Fibroblast of lung (primary cell): ENCODE results near the gene LRCOL1. TPM values are rescaled to one million over a fixed set of nuclear protein-coding genes. Genes with fewer than 3 reads are reported as not detected.

Source experiments
- DNase-seq, 2 donors: peaks; one replicate each; pipeline versions ENCODE4 v3.0.0 to v3.0.0-alpha.2; 2010; ENCODE audit warnings: low read depth in 2 of 2
- H2AFZ ChIP-seq: 2 replicates; pipeline ENCODE4 v1.5.1; 2012; ENCODE audit warnings: low read length, control low read depth, inconsistent platforms
- H3K27ac ChIP-seq: 2 replicates; pipeline ENCODE4 v1.5.1; 2011; ENCODE audit warnings: low read length, control low read depth; ENCODE audit not compliant: insufficient read depth
- H3K27me3 ChIP-seq: 2 replicates; pipeline ENCODE4 v1.5.1; 2011; ENCODE audit warnings: mild to moderate bottlenecking, low read length; ENCODE audit not compliant: control insufficient read depth, insufficient read depth
- H3K36me3 ChIP-seq: 2 replicates; pipeline ENCODE4 v1.5.1; 2011; ENCODE audit warnings: low read length; ENCODE audit not compliant: control insufficient read depth, insufficient read depth
- H3K4me1 ChIP-seq: 2 replicates; pipeline ENCODE4 v1.5.1; 2011; ENCODE audit warnings: low read length; ENCODE audit not compliant: control insufficient read depth, insufficient read depth; ENCODE audit errors: extremely low read depth
- H3K4me2 ChIP-seq: 2 replicates; pipeline ENCODE4 v1.5.1; 2011; ENCODE audit warnings: low read length, control low read depth; ENCODE audit not compliant: insufficient read depth; ENCODE audit errors: extremely low read depth
- H3K4me3 ChIP-seq, 4 experiments: fragments of 200-600 bp in 1 of 4; sonication (generic) in 1 of 4; replicated peaks in 1 of 4; 2 replicates each; pipeline ENCODE4 v1.5.1; 2011 to 2016; ENCODE audit warnings: low read length in 4 of 4, low read depth in 3 of 4, mild to moderate bottlenecking in 3 of 4, control low read depth in 2 of 4, inconsistent platforms in 1 of 4, mixed read lengths in 1 of 4; ENCODE audit not compliant: insufficient read depth in 1 of 4; ENCODE audit errors: control extremely low read depth in 1 of 4
- H3K79me2 ChIP-seq: 2 replicates; pipeline ENCODE4 v1.5.1; 2012; ENCODE audit warnings: mild to moderate bottlenecking, low read length, inconsistent platforms; ENCODE audit not compliant: control insufficient read depth, insufficient read depth
- H3K9ac ChIP-seq: 2 replicates; pipeline ENCODE4 v1.5.1; 2011; ENCODE audit warnings: mild to moderate bottlenecking, low read length, control low read depth; ENCODE audit not compliant: insufficient read depth
- H3K9me3 ChIP-seq: 2 replicates; pipeline ENCODE4 v1.5.1; 2012; ENCODE audit warnings: low read depth, low read length; ENCODE audit not compliant: control insufficient read depth, insufficient read depth
- H4K20me1 ChIP-seq: 2 replicates; pipeline ENCODE4 v1.5.1; 2011; ENCODE audit warnings: low read length; ENCODE audit not compliant: control insufficient read depth, insufficient read depth; ENCODE audit errors: extremely low read depth
- EZH2 ChIP-seq: IDR thresholded peaks from 2 replicates; pipeline ENCODE4 v1.5.1; 2012; ENCODE audit warnings: low read length, control low read depth, mild to moderate bottlenecking; ENCODE audit errors: missing control alignments
- polyA plus RNA-seq, 2 donors: library from polyadenylated mRNA; depleted of rRNA in 1 of 2; stranded (reverse) in 1 of 2; unstranded in 1 of 2; fragments of >200 nt; gene quantifications; 2 replicates each; pipeline ENCODE4 v1.2.1, GENCODE V29; 2011 to 2012; ENCODE audit warnings: missing spikeins in 1 of 2
- total RNA-seq: library from RNA; depleted of rRNA; stranded (reverse); fragments of >200 nt; gene quantifications from 2 replicates; pipeline ENCODE4 v1.2.1, GENCODE V29; 2014
- TF ChIP-seq, protein P1 (sequence below), 2 donors: IDR thresholded peaks in 1 of 2; conservative IDR thresholded peaks in 1 of 2; 1 replicate in 1 of 2; 2 replicates in 1 of 2; pipeline ENCODE4 v1.5.1; 2011 to 2012; ENCODE audit warnings: low read length in 2 of 2, control low read depth in 1 of 2, inconsistent platforms in 1 of 2, low read depth in 1 of 2, mild to moderate bottlenecking in 1 of 2

The LRCOL1 gene
- total and polyA plus RNA-seq, 2 donors (not counting 1 experiment from before 2014, with no cell fraction given), result 0.17 TPM; not detected in 1

DNA sequence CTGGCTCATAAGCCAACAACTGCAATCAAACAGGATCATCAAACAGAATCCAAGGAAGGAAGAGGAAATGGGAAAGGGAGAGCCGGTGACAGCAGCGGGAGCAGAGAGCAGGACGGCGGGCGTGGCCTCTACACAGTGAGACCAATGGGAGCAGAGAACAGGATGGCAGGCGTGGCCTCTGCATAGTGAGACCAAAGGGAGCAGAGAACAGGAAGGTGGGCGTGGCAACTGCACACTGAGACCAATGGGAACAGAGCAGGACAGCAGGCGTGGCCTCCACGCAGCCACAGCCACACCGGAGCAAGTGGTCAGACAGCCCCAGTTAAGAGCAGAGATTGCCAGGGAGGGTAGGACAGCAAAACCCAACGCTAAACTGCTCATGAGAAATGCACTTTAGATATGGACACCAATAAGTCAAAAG is 16.4 kb downstream of the LRCOL1 start:
- H3K4me3 ChIP-seq, result no peak overlapping the region
- H3K9me3 ChIP-seq, result no peaks in the 10 kb centered on the region
- H3K36me3 ChIP-seq, result no peaks in the 10 kb centered on the region
- TF ChIP-seq, protein P1, sequence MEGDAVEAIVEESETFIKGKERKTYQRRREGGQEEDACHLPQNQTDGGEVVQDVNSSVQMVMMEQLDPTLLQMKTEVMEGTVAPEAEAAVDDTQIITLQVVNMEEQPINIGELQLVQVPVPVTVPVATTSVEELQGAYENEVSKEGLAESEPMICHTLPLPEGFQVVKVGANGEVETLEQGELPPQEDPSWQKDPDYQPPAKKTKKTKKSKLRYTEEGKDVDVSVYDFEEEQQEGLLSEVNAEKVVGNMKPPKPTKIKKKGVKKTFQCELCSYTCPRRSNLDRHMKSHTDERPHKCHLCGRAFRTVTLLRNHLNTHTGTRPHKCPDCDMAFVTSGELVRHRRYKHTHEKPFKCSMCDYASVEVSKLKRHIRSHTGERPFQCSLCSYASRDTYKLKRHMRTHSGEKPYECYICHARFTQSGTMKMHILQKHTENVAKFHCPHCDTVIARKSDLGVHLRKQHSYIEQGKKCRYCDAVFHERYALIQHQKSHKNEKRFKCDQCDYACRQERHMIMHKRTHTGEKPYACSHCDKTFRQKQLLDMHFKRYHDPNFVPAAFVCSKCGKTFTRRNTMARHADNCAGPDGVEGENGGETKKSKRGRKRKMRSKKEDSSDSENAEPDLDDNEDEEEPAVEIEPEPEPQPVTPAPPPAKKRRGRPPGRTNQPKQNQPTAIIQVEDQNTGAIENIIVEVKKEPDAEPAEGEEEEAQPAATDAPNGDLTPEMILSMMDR (conservative IDR thresholded peaks at IDR 0.05 in 1 of 2, IDR thresholded peaks at IDR 0.05 in 1 of 2; ENCODE audit: low read depth in 1 of 2, low read length in 2 of 2), result no peak
- TF ChIP-seq EZH2, result no peak
- H3K9ac ChIP-seq, result no peak overlapping the region
- H3K4me2 ChIP-seq, result peak overlapping the region; percentile 44
- H3K27me3 ChIP-seq, result no peaks in the 10 kb centered on the region
- DNase-seq, result peak; percentile 93 to 94
- H3K27ac ChIP-seq, result no peak overlapping the region
- no peaks in the 10 kb centered on the region for H3K4me1 ChIP-seq
- no peaks in the 10 kb centered on the region for H3K79me2 ChIP-seq
- no peaks in the 10 kb centered on the region for H4K20me1 ChIP-seq
- no peak overlapping the region for H2AFZ ChIP-seq

DNA sequence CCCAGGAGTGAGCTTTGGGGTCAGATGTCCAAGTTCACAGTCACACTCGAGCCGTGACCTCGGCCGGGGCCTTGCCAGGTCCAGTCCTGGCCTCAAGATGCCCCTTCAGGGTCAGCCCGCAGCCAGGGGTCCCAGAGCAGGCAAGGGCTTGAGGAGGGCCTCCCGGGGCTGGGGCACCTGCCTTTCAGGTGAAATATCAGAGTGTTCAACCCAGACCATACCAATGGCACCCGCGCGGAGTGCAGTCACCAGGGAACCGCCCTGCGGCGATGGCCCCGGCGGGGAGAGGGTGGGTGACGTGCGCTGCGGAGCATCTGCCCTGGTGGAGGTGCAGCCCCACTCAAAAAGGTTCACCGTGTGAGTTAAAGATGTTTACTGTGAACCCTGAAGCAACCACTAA is 16.9 kb downstream of the LRCOL1 start:
- no peak for DNase-seq
- Histone ChIP-seq H3K79me2 (no peaks in the 10 kb centered on the region), H3K27ac (no peak overlapping the region), H4K20me1 (no peaks in the 10 kb centered on the region), H2AFZ (no peak overlapping the region), H3K4me3 (no peak overlapping the region), H3K4me1 (no peaks in the 10 kb centered on the region), H3K9me3 (no peaks in the 10 kb centered on the region), H3K36me3 (no peaks in the 10 kb centered on the region), H3K9ac (no peak overlapping the region), H3K4me2 (peak overlapping the region; percentile 44), H3K27me3 (no peaks in the 10 kb centered on the region)
- TF ChIP-seq, protein P1 (conservative IDR thresholded peaks at IDR 0.05 in 1 of 2, IDR thresholded peaks at IDR 0.05 in 1 of 2; ENCODE audit: low read depth in 1 of 2, low read length in 2 of 2), result no peak
- TF ChIP-seq EZH2, result no peak

DNA sequence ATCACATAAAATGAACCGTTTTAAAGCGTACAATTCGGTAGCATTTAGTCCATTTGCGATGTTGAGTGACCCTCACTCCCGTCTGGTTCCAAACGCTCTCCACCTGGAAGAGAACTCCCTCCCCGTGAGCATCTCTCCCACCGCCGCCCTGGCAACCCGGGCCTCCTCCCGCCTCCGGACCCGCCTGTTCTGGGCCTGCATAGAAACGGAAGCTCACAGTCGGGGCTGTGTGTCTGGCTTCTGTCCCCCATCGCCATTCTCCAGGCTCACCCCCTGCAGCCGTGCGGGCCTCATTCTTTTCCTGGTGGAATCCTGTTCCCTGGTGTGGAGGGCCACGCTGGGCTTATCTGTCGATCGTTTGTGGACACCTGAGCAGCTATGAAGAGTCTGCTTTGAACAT is 17.3 kb downstream of the LRCOL1 start:
- Histone ChIP-seq H3K27ac (no peak overlapping the region), H3K4me1 (no peaks in the 10 kb centered on the region), H4K20me1 (no peaks in the 10 kb centered on the region), H3K9ac (no peak overlapping the region), H3K4me3 (no peak overlapping the region), H2AFZ (no peak overlapping the region), H3K9me3 (no peaks in the 10 kb centered on the region), H3K79me2 (no peaks in the 10 kb centered on the region), H3K4me2 (no peak overlapping the region), H3K27me3 (no peaks in the 10 kb centered on the region), H3K36me3 (no peaks in the 10 kb centered on the region)
- no peak for TF ChIP-seq EZH2
- TF ChIP-seq, protein P1 (conservative IDR thresholded peaks at IDR 0.05 in 1 of 2, IDR thresholded peaks at IDR 0.05 in 1 of 2; ENCODE audit: low read depth in 1 of 2, low read length in 2 of 2), result no peak
- no peak for DNase-seq
